Endodermal cell (in vitro differentiated cells): ENCODE results near the gene MMP12. TPM values are rescaled to one million over a fixed set of nuclear protein-coding genes. Genes with fewer than 3 reads are reported as not detected.

Source experiments
- DNase-seq: peaks from one replicate; pipeline ENCODE4 v3.0.0-alpha.2; 2017
- H3K27ac ChIP-seq: 2 replicates; pipeline ENCODE4 v1.5.1; 2013; ENCODE audit warnings: mild to moderate bottlenecking, low read depth, low read length, moderate library complexity
- H3K27me3 ChIP-seq: 2 replicates; pipeline ENCODE4 v1.6.1; 2013; ENCODE audit warnings: mild to moderate bottlenecking, low read length, moderate library complexity; ENCODE audit not compliant: insufficient read depth, control insufficient read depth, poor library complexity, severe bottlenecking
- H3K36me3 ChIP-seq: 2 replicates; pipeline ENCODE4 v1.7.0; 2013; ENCODE audit warnings: mild to moderate bottlenecking, low read length, moderate library complexity; ENCODE audit not compliant: control insufficient read depth, insufficient read depth
- H3K4me1 ChIP-seq: one replicate; pipeline ENCODE4 v1.7.0; 2013; ENCODE audit warnings: low read length; ENCODE audit not compliant: control insufficient read depth, insufficient read depth
- H3K4me3 ChIP-seq: 2 replicates; pipeline ENCODE4 v1.5.1; 2013; ENCODE audit warnings: mild to moderate bottlenecking, low read length, moderate library complexity
- H3K9ac ChIP-seq: 2 replicates; pipeline ENCODE4 v1.6.1; 2013; ENCODE audit warnings: mild to moderate bottlenecking, low read length, moderate library complexity; ENCODE audit not compliant: poor library complexity, severe bottlenecking; ENCODE audit errors: extremely low read depth
- H3K9me3 ChIP-seq: 2 replicates; pipeline ENCODE4 v1.6.1; 2013; ENCODE audit warnings: mild to moderate bottlenecking, low read length, moderate library complexity; ENCODE audit not compliant: control insufficient read depth
- H3K27ac Mint-ChIP-seq: 2 replicates; pipeline ENCODE4 v1.8.0; 2020; ENCODE audit warnings: mixed read lengths
- H3K27me3 Mint-ChIP-seq: 2 replicates; pipeline ENCODE4 v1.8.0; 2021; ENCODE audit warnings: mild to moderate bottlenecking, mixed read lengths; ENCODE audit not compliant: insufficient read depth
- H3K36me3 Mint-ChIP-seq: 2 replicates; pipeline ENCODE4 v1.8.0; 2020; ENCODE audit warnings: low read depth, mixed read lengths
- H3K4me1 Mint-ChIP-seq: 2 replicates; pipeline ENCODE4 v1.8.0; 2020; ENCODE audit warnings: mixed read lengths
- H3K4me3 Mint-ChIP-seq: 2 replicates; pipeline ENCODE4 v1.8.0; 2020; ENCODE audit warnings: mild to moderate bottlenecking, moderate library complexity, mixed read lengths
- H3K9me3 Mint-ChIP-seq: 2 replicates; pipeline ENCODE4 v1.8.0; 2020; ENCODE audit warnings: mild to moderate bottlenecking, mixed read lengths
- CTCF ChIP-seq: fragments of 200-600 bp; sonication (generic); conservative IDR thresholded peaks from 2 replicates; pipeline ENCODE4 v1.5.0; 2021; ENCODE audit warnings: antibody characterized with exemption, mild to moderate bottlenecking
- WGBS, 2 experiments: methylation state at CpG; one replicate each; pipeline versions ENCODE4 v1.1.5 to v1.1.7; 2013; ENCODE audit warnings: missing lambda C conversion rate in 2 of 2, mixed read lengths in 1 of 2; ENCODE audit not compliant: insufficient coverage in 1 of 2, insufficient read length in 1 of 2; 5-methylcytosine and 5-hydroxymethylcytosine counted together
- total RNA-seq, 2 donors: library from RNA; stranded (reverse); fragmentation: NEBNext Ultra II Directional in 1 of 2; extraction: Animal tissue kit (Norgen Biotek cat#: 25700) in 1 of 2; gene quantifications; 2 replicates in 1 of 2; 3 replicates in 1 of 2; pipeline ENCODE4 v1.2.1, GENCODE V29; 2021

Gene MMP12
- total RNA-seq, 2 donors from 2014 or later, result not detected

GRCh38 chr11:102840018-102840417 lies 34.8 kb downstream of the MMP12 start:
- Mint-ChIP-seq H3K4me3 (no peak overlapping the region), H3K4me1 (peaks cover 18% of the 10 kb centered on the region)
- H3K27me3 ChIP-seq, result no peaks in the 10 kb centered on the region

GRCh38 chr11:102837646-102838045 lies 37.1 kb downstream of the MMP12 start:
- no peaks in the 10 kb centered on the region for H3K36me3 ChIP-seq
- no peaks in the 10 kb centered on the region for H3K9me3 ChIP-seq
- no peaks in the 10 kb centered on the region for H3K27me3 ChIP-seq
- Mint-ChIP-seq H3K4me1 (peaks cover 13% of the 10 kb centered on the region), H3K4me3 (no peak overlapping the region), H3K27me3 (no peaks in the 10 kb centered on the region), H3K36me3 (no peaks in the 10 kb centered on the region), H3K27ac (no peak overlapping the region), H3K9me3 (no peaks in the 10 kb centered on the region)
- WGBS, 2 experiments, result 93% methylated on average over 2 of the region's 2 CpGs; no CpG with 5 or more reads in 1 of the 2 experiments
- H3K4me1 ChIP-seq, result no peaks in the 10 kb centered on the region
- H3K27ac ChIP-seq, result no peak overlapping the region
- H3K4me3 ChIP-seq, result no peak overlapping the region
- H3K9ac ChIP-seq, result no peak overlapping the region
- TF ChIP-seq CTCF, result no peak
- DNase-seq, result no peak

More at GRCh38 chr11:102840018-102840417, 34.8 kb downstream of the MMP12 start:
- H3K27ac ChIP-seq, result no peak overlapping the region
- no peak for DNase-seq
- no peak overlapping the region for H3K4me3 ChIP-seq
- Mint-ChIP-seq H3K36me3 (no peaks in the 10 kb centered on the region), H3K27ac (no peak overlapping the region), H3K27me3 (no peaks in the 10 kb centered on the region), H3K9me3 (no peaks in the 10 kb centered on the region)
- no peaks in the 10 kb centered on the region for H3K4me1 ChIP-seq
- 87 to 92% methylated on average over 3 to 5 of the region's 5 CpGs for WGBS, 2 experiments
- no peaks in the 10 kb centered on the region for H3K36me3 ChIP-seq
- no peak overlapping the region for H3K9ac ChIP-seq
- H3K9me3 ChIP-seq, result no peaks in the 10 kb centered on the region
- TF ChIP-seq CTCF, result no peak

- Mint-ChIP-seq H3K9me3 (no peaks in the 10 kb centered on the region), H3K27me3 (peaks cover 5% of the 10 kb centered on the region), H3K36me3 (no peaks in the 10 kb centered on the region), H3K27ac (no peak overlapping the region), H3K4me1 (peaks cover 13% of the 10 kb centered on the region), H3K4me3 (no peak overlapping the region)
- TF ChIP-seq CTCF, result no peak
- Histone ChIP-seq H3K9ac (no peak overlapping the region), H3K27ac (no peak overlapping the region), H3K4me1 (no peaks in the 10 kb centered on the region), H3K4me3 (no peak overlapping the region), H3K36me3 (no peaks in the 10 kb centered on the region), H3K9me3 (no peaks in the 10 kb centered on the region), H3K27me3 (no peaks in the 10 kb centered on the region)
- DNase-seq, result no peak
- WGBS, 2 experiments, result 92% methylated on average over 2 of the region's 2 CpGs; no CpG with 5 or more reads in 1 of the 2 experiments
These were observed 37.6 kb downstream of the MMP12 start for GRCh38 chr11:102837156-102837555.
